HG02759 (cell line): ENCODE results near the gene MAP3K3.

Experiments used
- ATAC-seq: cut with Tn5 transposase; IDR thresholded peaks from one replicate; pipeline ENCODE4 v1.9.1; 2021; ENCODE audit warnings: mild to moderate bottlenecking, moderate library complexity; ENCODE audit not compliant: unreplicated experiment

Gene MAP3K3

DNA sequence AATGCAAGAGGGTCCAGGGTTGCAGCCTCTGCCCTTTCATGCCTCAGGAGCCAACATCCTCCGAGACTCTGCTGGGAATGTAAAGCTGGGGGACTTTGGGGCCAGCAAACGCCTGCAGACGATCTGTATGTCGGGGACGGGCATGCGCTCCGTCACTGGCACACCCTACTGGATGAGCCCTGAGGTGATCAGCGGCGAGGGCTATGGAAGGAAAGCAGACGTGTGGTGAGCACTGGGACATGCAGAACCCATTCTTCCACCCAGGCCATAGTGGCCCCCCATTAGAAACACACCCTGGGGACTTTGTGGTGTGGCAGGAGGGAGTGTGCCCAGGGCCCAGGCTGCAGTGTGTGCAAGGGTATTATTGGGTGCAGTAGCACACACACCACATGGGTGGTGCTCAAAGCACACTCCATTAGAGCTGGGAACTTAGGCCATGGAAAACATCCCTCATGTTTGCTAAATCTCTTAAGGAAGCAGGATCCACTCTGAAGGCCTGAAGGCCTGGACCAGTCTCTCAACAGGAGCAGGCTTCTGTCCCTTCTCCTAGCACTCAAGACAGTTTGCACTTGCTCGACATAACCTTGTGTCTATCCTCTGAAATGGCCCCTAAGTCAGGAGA, 70.1 kb downstream of the MAP3K3 start:
- ATAC-seq, result no peak

DNA sequence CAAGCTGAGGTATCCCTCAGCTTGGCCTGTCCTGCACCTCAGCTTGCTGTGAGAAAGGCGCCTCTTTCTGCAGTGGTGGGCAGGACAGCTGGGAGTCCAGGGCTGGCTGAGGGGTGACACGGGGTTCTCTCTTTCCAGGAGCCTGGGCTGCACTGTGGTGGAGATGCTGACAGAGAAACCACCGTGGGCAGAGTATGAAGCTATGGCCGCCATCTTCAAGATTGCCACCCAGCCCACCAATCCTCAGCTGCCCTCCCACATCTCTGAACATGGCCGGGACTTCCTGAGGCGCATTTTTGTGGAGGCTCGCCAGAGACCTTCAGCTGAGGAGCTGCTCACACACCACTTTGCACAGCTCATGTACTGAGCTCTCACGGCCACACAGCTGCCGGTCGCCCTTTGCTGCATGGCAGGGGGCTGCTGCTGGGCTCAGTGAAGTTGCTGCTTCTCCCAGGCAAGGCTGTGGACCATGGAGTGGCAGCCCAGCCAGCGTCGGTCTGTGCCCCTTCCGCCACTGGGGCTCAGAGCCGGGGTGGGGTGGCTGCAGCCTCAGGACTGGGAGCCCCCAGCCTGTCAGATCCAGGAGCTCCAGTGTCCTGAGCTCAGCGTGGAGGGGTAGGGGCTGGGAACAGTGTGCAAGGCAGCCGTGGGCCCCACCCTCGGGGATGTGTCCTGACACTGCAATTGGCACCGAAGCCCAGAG, 71.3 kb downstream of the MAP3K3 start:
- ATAC-seq, result no peak

DNA sequence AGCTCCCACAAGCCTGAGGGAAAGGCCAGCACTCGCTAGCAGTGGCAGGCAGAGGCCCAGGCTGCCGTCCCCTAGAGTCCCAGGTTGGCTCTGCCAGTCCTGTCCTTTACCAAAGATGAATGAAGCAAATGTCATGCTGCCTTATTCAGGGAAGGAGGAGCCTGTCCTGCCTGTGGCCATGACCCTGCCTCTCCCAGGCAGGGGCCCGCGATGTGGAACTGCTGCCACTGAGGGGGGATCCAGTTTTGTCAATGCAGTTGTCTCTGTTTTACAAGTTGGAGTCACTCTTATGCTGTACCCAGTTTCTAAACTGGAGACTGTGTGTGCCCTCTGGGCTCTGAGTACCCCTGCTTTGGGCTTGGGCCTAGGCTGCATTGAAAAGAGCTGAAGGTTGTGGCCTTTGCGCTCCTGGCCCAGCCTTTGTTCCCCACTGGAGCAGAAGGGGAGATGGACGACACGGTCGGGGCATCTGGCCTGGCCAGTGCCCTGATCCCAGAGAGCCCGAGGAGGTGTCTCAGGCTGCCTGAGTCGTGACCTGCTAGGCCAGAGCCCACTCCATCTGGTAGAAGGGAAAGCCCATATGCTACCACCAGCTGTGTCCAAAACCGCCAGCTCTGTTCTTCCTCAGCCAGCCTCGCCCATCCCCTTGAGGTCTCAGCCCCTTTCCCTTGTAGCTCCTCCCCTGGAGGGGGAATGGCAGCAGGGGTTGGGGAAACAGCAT, 72.2 kb downstream of the MAP3K3 start:
- ATAC-seq, result no peak

GRCh38 chr17:63694950-63695773, 72.9 kb downstream of the MAP3K3 start:
- no peak for ATAC-seq

DNA sequence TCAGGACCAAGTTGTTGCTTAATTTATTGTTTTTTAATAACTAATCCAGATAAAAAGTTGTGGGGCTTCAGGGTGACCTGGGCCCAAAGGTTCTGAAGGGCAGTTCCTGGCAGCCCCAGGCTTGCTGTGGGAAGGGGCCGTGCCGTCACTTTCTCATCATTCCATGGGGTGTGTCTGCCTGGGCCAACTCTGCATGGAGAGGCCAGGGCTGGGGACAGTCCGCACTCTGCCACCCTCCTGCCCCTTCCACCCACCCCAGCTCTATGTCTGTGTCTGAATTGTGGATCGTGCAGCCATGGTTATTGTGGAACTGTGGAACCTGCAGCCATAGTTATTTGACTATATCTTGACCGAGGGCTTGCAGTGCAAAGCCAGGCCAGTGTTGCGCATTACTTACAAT, 73.7 kb downstream of the MAP3K3 start:
- no peak for ATAC-seq

DNA sequence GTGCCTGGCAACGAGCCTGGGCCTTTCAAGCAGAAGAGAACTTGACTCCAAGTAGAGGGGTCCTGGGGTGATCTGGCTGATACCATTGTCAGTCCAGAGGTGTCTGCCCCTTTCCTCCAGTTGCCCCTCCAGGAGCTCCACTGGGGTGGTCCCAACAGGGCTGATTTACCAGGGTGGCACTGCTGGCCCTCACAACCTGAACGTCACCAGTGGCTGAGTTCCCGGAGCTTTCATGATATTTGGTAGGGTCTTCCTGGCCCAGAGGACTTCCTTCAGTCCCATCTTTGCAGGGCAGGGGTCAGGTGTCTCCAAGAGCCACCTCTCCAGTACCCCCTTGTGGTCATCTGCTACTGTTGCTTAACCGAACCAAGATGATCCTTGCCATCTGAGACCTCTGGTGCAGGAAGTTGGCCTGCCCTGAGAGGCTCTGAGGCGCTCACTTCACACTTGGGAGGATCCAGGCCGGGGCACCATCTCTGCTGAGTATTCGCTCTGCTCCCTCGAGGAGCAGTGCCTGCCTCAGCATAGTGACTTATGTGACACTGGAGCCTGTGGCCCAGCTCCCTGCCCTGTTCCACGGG, 74.3 kb downstream of the MAP3K3 start:
- no peak for ATAC-seq

DNA sequence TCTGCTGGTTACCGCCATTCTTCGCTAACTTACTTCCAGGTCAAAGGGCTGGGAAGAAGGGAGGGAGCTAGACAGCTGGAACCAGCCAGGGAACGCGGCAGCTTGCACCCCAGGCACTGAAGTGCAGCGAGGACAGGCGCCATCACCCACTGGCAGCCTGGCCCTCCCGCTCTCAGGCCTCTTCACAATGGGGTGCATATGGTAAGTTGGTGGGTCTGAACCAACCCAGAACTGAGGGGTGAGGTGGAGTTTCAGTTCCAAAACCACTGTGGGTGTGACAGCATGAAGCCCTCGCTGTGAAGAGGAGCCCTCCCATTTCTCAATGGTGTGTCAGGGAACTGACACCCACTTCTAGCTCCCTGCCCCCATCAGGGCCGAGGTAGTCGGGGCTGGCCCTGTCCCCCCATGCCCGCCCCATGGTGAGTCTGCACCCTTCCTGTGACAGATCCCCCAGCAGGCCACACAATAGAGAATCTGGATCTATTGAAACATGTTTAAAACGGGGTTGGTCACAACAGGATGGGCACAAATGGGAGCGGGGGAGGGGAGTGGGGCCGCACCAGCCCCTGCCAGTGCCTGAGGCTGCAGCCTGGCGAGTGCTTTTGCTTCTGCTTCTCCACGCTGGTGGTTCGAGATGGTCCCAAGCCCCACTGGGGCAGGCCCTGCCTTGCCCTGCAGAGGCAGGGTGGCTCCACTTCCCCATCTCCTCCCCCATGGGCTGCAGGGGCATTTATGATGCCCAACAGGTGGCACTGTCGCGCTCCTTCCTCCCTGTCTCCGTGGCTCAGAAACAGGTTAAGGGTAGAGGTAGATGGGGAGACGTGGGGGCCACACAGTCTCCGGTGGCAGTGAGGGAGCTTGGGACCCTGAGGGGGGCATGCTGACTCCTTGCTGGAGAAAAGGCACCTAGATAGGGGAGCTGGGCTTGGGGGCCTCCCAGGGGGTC, 75.4 kb downstream of the MAP3K3 start:
- ATAC-seq, result peak; percentile 15

DNA sequence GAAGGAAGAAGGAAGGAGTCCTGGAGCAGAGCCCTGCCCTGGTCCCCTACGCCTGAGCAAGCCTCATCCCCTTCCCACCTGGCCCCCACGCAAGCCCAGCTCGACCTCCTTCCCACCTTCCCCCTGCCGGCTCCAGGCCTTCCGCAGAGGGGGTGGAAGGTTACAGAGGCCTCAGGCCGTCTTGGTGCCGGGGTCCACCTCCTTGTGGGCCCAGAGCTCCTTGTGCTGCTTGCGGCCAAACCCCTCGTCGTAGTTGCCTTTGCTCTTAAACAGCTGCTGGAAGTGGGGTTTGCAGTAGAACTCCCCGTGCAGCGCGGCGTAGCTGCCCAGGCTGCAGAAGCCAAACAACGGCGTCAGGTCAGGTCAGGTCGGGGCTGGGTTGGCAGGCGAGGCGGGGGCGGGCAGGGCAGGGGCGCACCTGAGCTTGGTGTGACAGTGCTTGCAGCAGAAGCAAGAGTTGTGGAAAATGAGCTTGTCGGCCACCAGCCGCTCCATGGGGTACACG, 76.2 kb downstream of the MAP3K3 start:
- no peak for ATAC-seq

GRCh38 chr17:63698886-63699637, 76.8 kb downstream of the MAP3K3 start:
- peak; percentile 40 for ATAC-seq

- peak; percentile 26 for ATAC-seq
Measured at GRCh38 chr17:63699638-63700527, 77.7 kb downstream of the MAP3K3 start, which contains the start of gene LIMD2. LIMD2 (minus strand) TSS chr17:63700125; CDS start chr17:63699298, 827 bp downstream.

GRCh38 chr17:63700528-63701455, 78.6 kb downstream of the MAP3K3 start:
- ATAC-seq, result peak; percentile 22

DNA sequence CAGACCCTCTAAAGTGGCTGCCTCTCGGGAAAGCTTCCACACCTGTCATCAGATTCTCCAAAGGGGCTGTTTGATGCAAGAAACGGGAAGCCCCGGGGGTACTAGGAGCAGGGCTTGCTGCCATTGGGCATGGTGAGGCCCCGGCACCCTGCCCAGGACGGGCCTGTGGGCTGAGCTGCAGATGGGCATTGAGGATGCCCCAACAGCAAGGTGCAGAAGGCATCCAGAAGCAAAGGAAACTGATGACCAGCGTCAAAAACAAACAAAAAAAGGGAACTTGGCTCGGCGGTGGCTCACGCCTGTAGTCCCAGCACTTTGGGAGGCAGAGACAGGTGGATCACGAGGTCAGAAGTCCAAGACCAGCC, 79.2 kb downstream of the MAP3K3 start:
- no peak for ATAC-seq

GRCh38 chr17:63701868-63702720, 79.9 kb downstream of the MAP3K3 start:
- ATAC-seq, result no peak

- no peak for ATAC-seq
Measured at GRCh38 chr17:63702721-63703015, 80.5 kb downstream of the MAP3K3 start.

GRCh38 chr17:63703029-63703428, 80.8 kb downstream of the MAP3K3 start:
- no peak for ATAC-seq
